Natural killer cell treated with Interleukin-12 subunit alpha and Interleukin-12 subunit beta and Interleukin-15 and Interleukin-18, amount 100 ng/mL, for 72 hours (primary cell): ENCODE results near the gene CSK. TPM values are rescaled to one million over a fixed set of nuclear protein-coding genes. Genes with fewer than 3 reads are reported as not detected.

Experiments
- ATAC-seq, 2 donors: fragments of 150-1000 bp; cut with Tn5 transposase in 1 of 2; sonication (Bioruptor Pico), chemical (Tn5 transposase) in 1 of 2; 2 replicates each; pipeline ENCODE4 v1.10.0; 2021
- DNase-seq: peaks from one replicate; pipeline ENCODE4 v3.0.0; 2022; ENCODE audit warnings: low spot score
- H3K27ac Mint-ChIP-seq, 2 donors: 1 replicate in 1 of 2; 2 replicates in 1 of 2; pipeline ENCODE4 v1.8.0; 2022; ENCODE audit warnings: mixed read lengths in 2 of 2, mild to moderate bottlenecking in 1 of 2, moderate library complexity in 1 of 2
- H3K27me3 Mint-ChIP-seq, 2 donors: 1 replicate in 1 of 2; 2 replicates in 1 of 2; pipeline ENCODE4 v1.8.0; 2022; ENCODE audit warnings: mixed read lengths in 2 of 2
- H3K36me3 Mint-ChIP-seq: one replicate; pipeline ENCODE4 v1.8.0; 2022; ENCODE audit warnings: mixed read lengths
- H3K4me1 Mint-ChIP-seq, 2 donors: 1 replicate in 1 of 2; 2 replicates in 1 of 2; pipeline ENCODE4 v1.8.0; 2022; ENCODE audit warnings: low read depth in 2 of 2, mixed read lengths in 2 of 2, mild to moderate bottlenecking in 1 of 2
- H3K4me3 Mint-ChIP-seq: one replicate; pipeline ENCODE4 v1.8.0; 2022; ENCODE audit warnings: mixed read lengths
- H3K9me3 Mint-ChIP-seq: 2 replicates; pipeline ENCODE4 v1.8.0; 2022; ENCODE audit warnings: mixed read lengths
- total RNA-seq, 2 donors: library from RNA; stranded (reverse); gene quantifications; one replicate each; pipeline ENCODE4 v1.2.3, GENCODE V29; 2022

CSK gene
- total RNA-seq, 2 donors from 2014 or later: 323 TPM

- DNase-seq (peak; percentile 89), ATAC-seq (peak; percentile 58 to 67)
- H3K27me3 Mint-ChIP-seq: no peaks in the 10 kb centered on the region
- peaks cover 63 to 68% of the 10 kb centered on the region in 2 donors for H3K4me1 Mint-ChIP-seq
- H3K4me3 Mint-ChIP-seq: peak overlapping the region; percentile 96
- no peaks in the 10 kb centered on the region for H3K36me3 Mint-ChIP-seq
- peak overlapping the region; percentile 100 for H3K27ac Mint-ChIP-seq
- no peaks in the 10 kb centered on the region for H3K9me3 Mint-ChIP-seq
Observed at GRCh38 chr15:74776821-74777768, 4.8 kb upstream of the CSK start.

- Mint-ChIP-seq H3K4me1 (peaks cover 63 to 68% of the 10 kb centered on the region in 2 donors), H3K27ac (peak overlapping the region; percentile 100), H3K4me3 (peak overlapping the region; percentile 96), H3K27me3 (no peaks in the 10 kb centered on the region), H3K36me3 (no peaks in the 10 kb centered on the region), H3K9me3 (no peaks in the 10 kb centered on the region)
- DNase-seq (peak; percentile 49), ATAC-seq (no peak)
Observed at GRCh38 chr15:74777769-74778598, 3.9 kb upstream of the CSK start.

- peak overlapping the region; percentile 96 for H3K4me3 Mint-ChIP-seq
- no peaks in the 10 kb centered on the region for H3K9me3 Mint-ChIP-seq
- peaks cover 67 to 68% of the 10 kb centered on the region in 2 donors for H3K4me1 Mint-ChIP-seq
- H3K27ac Mint-ChIP-seq: peak overlapping the region; percentile 100
- peak; percentile 41 for DNase-seq
- no peaks in the 10 kb centered on the region for H3K36me3 Mint-ChIP-seq
- H3K27me3 Mint-ChIP-seq: no peaks in the 10 kb centered on the region
- no peak for ATAC-seq
Observed at GRCh38 chr15:74778599-74778970, 3.3 kb upstream of the CSK start.

- DNase-seq (no peak), ATAC-seq (no peak)
- Mint-ChIP-seq H3K27me3 (no peaks in the 10 kb centered on the region), H3K4me1 (peaks cover 68 to 73% of the 10 kb centered on the region in 2 donors), H3K27ac (peak overlapping the region; percentile 100), H3K9me3 (no peaks in the 10 kb centered on the region), H3K36me3 (no peaks in the 10 kb centered on the region), H3K4me3 (peak overlapping the region; percentile 96)
Observed at GRCh38 chr15:74779162-74779648, 2.7 kb upstream of the CSK start.

GRCh38 chr15:74780523-74781430 lies 1.1 kb upstream of the CSK start:
- Mint-ChIP-seq H3K4me1 (peaks cover 72 to 84% of the 10 kb centered on the region in 2 donors), H3K36me3 (peaks cover 6% of the 10 kb centered on the region)
- DNase-seq: no peak

GRCh38 chr15:74782259-74783071 lies 585 bp downstream of the CSK start:
- Mint-ChIP-seq H3K27me3 (no peaks in the 10 kb centered on the region), H3K4me1 (peaks cover 73 to 81% of the 10 kb centered on the region in 2 donors), H3K4me3 (peak overlapping the region; percentile 87), H3K27ac (peak overlapping the region; percentile 91 to 97), H3K36me3 (peaks cover 6% of the 10 kb centered on the region), H3K9me3 (no peaks in the 10 kb centered on the region)
- DNase-seq (peak; percentile 78), ATAC-seq (peak; percentile 44 to 65)

More at GRCh38 chr15:74780523-74781430, 1.1 kb upstream of the CSK start:
- H3K9me3 Mint-ChIP-seq: no peaks in the 10 kb centered on the region
- ATAC-seq: peak; percentile 36 to 37
- H3K4me3 Mint-ChIP-seq: peak overlapping the region; percentile 96
- no peaks in the 10 kb centered on the region for H3K27me3 Mint-ChIP-seq
- H3K27ac Mint-ChIP-seq: peak overlapping the region; percentile 100

- no peak for ATAC-seq
- no peaks in the 10 kb centered on the region for H3K27me3 Mint-ChIP-seq
- peaks cover 73 to 79% of the 10 kb centered on the region in 2 donors for H3K4me1 Mint-ChIP-seq
- peaks cover 6% of the 10 kb centered on the region for H3K36me3 Mint-ChIP-seq
- H3K27ac Mint-ChIP-seq: peak overlapping the region; percentile 91 to 97
- H3K9me3 Mint-ChIP-seq: no peaks in the 10 kb centered on the region
- DNase-seq: no peak
- peak overlapping the region; percentile 87 for H3K4me3 Mint-ChIP-seq
Observed at GRCh38 chr15:74783072-74783807, 1.4 kb downstream of the CSK start.

- Mint-ChIP-seq H3K4me3 (peak overlapping the region; percentile 87), H3K4me1 (peaks cover 72 to 79% of the 10 kb centered on the region in 2 donors), H3K9me3 (no peaks in the 10 kb centered on the region), H3K27me3 (no peaks in the 10 kb centered on the region), H3K36me3 (peaks cover 6% of the 10 kb centered on the region), H3K27ac (peak overlapping the region; percentile 91 to 97)
- DNase-seq: no peak
- ATAC-seq: no peak
Observed at GRCh38 chr15:74783808-74784175, 1.9 kb downstream of the CSK start.

- H3K9me3 Mint-ChIP-seq: no peaks in the 10 kb centered on the region
- no peak for DNase-seq
Observed at GRCh38 chr15:74784426-74785193, 2.7 kb downstream of the CSK start.

GRCh38 chr15:74785194-74786032 lies 3.5 kb downstream of the CSK start:
- Mint-ChIP-seq H3K9me3 (no peaks in the 10 kb centered on the region), H3K4me3 (peak overlapping the region; percentile 87), H3K27ac (peak overlapping the region; percentile 91 to 97), H3K36me3 (peaks cover 10% of the 10 kb centered on the region), H3K27me3 (no peaks in the 10 kb centered on the region), H3K4me1 (peaks cover 67 to 76% of the 10 kb centered on the region in 2 donors)
- ATAC-seq (no peak), DNase-seq (no peak)

More at GRCh38 chr15:74784426-74785193, 2.7 kb downstream of the CSK start:
- Mint-ChIP-seq H3K4me3 (peak overlapping the region; percentile 87), H3K36me3 (peaks cover 7% of the 10 kb centered on the region), H3K27me3 (no peaks in the 10 kb centered on the region), H3K4me1 (peaks cover 70 to 77% of the 10 kb centered on the region in 2 donors), H3K27ac (peak overlapping the region; percentile 91 to 97)
- no peak for ATAC-seq
